KOPT-K1 (cell line): ENCODE results near the gene DDX10.
"Not testable (repeated sequence)": the region's sequence is repeated elsewhere in the genome, so short reads cannot be mapped to it uniquely, and the experiment has no call there.

Experiments
- H3K27ac ChIP-seq: fragments of 200-600 bp; sonication (generic); 2 replicates; pipeline ENCODE4 v1.5.1; 2016; ENCODE audit warnings: antibody characterized with exemption, mild to moderate bottlenecking, low read depth, low read length; ENCODE audit not compliant: poor library complexity, severe bottlenecking
- H3K36me3 ChIP-seq: fragments of 200-600 bp; sonication (generic); 2 replicates; pipeline ENCODE4 v1.5.1; 2017; ENCODE audit warnings: antibody characterized with exemption, mild to moderate bottlenecking, low read length, moderate library complexity; ENCODE audit not compliant: insufficient read depth
- H3K9me3 ChIP-seq: fragments of 200-600 bp; sonication (generic); 2 replicates; pipeline ENCODE4 v1.5.1; 2017; ENCODE audit warnings: antibody characterized with exemption, low read length, mild to moderate bottlenecking; ENCODE audit not compliant: insufficient read depth, poor library complexity, severe bottlenecking

Gene DDX10

DNA sequence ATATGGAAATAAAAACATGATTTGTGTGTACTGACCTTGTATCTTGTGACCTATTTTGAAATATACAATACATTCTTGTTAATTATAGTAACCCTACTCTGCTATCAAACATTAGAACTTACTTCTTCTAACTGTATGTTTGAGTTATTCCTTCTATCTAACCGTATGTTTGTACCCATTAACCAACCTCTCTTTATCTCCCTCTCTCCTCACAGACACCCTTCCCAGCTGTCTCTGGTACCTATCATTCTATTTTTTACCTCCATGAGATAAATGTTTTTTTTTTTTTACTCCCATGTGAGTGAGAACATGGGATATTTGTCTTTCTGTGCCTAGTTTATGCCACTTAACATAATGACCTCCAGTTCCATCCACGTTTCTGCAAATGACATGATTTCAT lies 128.7 kb downstream of the DDX10 start:
- Histone ChIP-seq H3K36me3 (no peaks in the 10 kb centered on the region), H3K27ac (no peak overlapping the region), H3K9me3 (no peaks in the 10 kb centered on the region)

DNA sequence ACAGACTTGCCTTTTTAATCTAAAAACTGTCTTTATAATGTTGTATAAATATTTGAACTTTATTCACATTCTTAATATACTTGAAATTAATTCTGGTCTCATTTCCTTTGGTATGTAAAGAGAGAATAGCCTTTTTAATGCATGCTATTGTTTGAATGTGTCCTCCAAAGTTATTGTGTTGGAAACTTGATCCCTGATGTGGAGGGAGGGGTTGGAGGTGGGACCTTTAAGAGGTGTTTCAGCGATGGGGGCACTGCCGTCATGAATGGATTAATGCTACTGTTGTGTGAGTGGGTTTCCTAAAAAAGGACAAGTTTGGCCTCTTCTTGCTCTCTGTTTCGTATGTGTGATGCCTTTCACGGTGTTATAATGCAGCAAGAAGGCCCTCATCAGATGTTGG lies 131.7 kb downstream of the DDX10 start:
- no peaks in the 10 kb centered on the region for H3K36me3 ChIP-seq
- no peaks in the 10 kb centered on the region for H3K9me3 ChIP-seq
- H3K27ac ChIP-seq, result no peak overlapping the region

- H3K36me3 ChIP-seq, result no peaks in the 10 kb centered on the region
- H3K27ac ChIP-seq, result no peak overlapping the region
- no peaks in the 10 kb centered on the region for H3K9me3 ChIP-seq
Measured at GRCh38 chr11:108797578-108798100, 132.8 kb downstream of the DDX10 start.

GRCh38 chr11:108802492-108802891 lies 137.6 kb downstream of the DDX10 start:
- H3K9me3 ChIP-seq, result no peaks in the 10 kb centered on the region
- H3K27ac ChIP-seq, result no peak overlapping the region
- H3K36me3 ChIP-seq, result no peaks in the 10 kb centered on the region

DNA sequence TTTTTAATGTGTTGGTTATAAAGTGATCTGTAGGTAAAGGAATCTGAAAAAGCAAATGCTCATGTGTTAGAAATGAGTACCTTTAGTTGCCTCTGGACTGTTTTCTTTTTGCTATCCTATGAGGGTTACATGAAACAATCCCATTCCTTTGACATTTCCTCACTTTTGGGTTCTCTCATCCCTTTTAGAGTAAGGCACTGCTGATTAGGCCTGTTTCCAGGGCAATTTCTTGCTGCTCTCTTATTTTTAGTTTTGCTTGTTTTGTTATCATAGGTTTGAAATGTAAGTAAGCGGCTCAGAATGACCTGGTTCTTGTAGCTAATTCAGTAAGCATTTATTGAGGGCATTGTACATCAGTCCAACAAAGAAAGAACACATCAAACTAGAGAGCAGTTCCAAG lies 138.9 kb downstream of the DDX10 start:
- Histone ChIP-seq H3K27ac (no peak overlapping the region), H3K36me3 (no peaks in the 10 kb centered on the region), H3K9me3 (no peaks in the 10 kb centered on the region)

- H3K9me3 ChIP-seq, result no peaks in the 10 kb centered on the region
- no peaks in the 10 kb centered on the region; the same call in 1 of the 2 replicates for H3K36me3 ChIP-seq
- no peak overlapping the region for H3K27ac ChIP-seq
Measured at GRCh38 chr11:108804511-108804910, 139.6 kb downstream of the DDX10 start.

GRCh38 chr11:108805030-108805429 lies 140.2 kb downstream of the DDX10 start:
- H3K9me3 ChIP-seq, result no peaks in the 10 kb centered on the region
- H3K36me3 ChIP-seq, result no peaks in the 10 kb centered on the region; the same call in 1 of the 2 replicates
- H3K27ac ChIP-seq, result no peak overlapping the region

DNA sequence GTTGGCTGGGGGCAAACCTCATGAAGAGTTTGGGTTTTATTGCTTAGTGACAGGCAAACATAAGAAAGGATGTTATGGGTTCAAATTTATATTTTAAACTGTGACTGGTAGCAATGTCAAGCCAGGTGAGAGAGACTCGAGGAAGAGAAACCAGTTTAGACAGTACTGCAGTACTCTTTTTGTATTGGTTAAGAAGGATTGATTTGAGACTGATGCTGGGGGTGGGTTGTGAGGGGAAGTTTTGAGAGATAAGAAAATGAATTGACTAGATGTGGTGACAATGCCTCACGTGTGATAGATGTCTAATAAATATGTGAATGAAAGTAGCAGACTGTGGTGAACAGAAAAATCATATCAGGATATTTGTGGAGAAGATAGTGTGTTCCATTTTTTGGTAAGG lies 142.4 kb downstream of the DDX10 start:
- Histone ChIP-seq H3K27ac (no peak overlapping the region), H3K36me3 (no peaks in the 10 kb centered on the region; the same call in 1 of the 2 replicates), H3K9me3 (no peaks in the 10 kb centered on the region)

DNA sequence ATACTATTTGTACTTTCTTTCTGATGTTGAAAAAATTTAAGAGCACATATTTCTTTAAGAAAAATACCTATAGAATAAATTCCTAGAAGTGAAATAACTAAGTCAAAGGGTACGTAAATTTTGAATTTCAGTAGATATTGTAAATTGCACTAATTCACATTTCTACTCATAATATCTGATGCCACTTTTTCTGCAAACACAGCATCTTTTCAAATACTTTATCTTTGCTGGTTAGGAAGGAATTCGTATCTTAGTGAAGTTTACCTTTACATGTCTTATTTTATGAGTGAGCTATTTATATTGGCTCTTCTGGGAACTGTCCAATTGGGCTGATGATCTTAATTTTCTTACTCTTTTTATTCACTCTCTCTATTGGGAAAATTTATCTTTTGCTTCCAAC lies 148.2 kb downstream of the DDX10 start:
- Histone ChIP-seq H3K27ac (no peak overlapping the region), H3K9me3 (no peaks in the 10 kb centered on the region), H3K36me3 (no peaks in the 10 kb centered on the region; the same call in 1 of the 2 replicates)

- no peaks in the 10 kb centered on the region for H3K36me3 ChIP-seq
- H3K9me3 ChIP-seq, result no peaks in the 10 kb centered on the region
- H3K27ac ChIP-seq, result no peak overlapping the region
Measured at GRCh38 chr11:108817976-108818375, 153.1 kb downstream of the DDX10 start.

- Histone ChIP-seq H3K36me3 (no peaks in the 10 kb centered on the region), H3K9me3 (no peaks in the 10 kb centered on the region), H3K27ac (no peak overlapping the region)
Measured at GRCh38 chr11:108818971-108819370, 154.1 kb downstream of the DDX10 start.

- Histone ChIP-seq H3K9me3 (no peaks in the 10 kb centered on the region), H3K36me3 (no peaks in the 10 kb centered on the region), H3K27ac (no peak overlapping the region)
Measured at GRCh38 chr11:108819957-108820356, 155.1 kb downstream of the DDX10 start.

- H3K9me3 ChIP-seq, H3K27ac ChIP-seq, H3K36me3 ChIP-seq: not testable (repeated sequence)
Measured at GRCh38 chr11:108823960-108824359, 159.1 kb downstream of the DDX10 start.

GRCh38 chr11:108824545-108824944 lies 159.7 kb downstream of the DDX10 start:
- H3K9me3 ChIP-seq, result peaks cover 5% of the 10 kb centered on the region
- H3K27ac ChIP-seq, result no peak overlapping the region
- H3K36me3 ChIP-seq, result no peaks in the 10 kb centered on the region

DNA sequence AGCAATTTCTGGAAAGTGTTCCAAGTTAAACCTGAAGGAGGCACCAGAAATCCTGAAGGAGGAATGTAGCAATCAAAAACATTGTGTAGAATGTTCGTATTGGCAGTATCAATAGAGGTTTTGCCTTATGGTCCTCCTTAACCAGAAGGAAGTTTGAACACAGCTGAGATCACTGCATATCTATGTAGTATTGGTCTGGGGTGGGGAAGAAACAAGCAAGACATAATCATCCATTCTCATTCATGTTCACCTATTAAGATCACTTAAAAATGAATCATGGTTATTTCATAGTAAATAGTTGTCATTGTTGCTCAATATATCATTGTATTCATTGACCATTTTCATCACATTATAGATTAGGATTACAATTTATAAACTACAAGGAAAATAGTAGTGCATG lies 160.5 kb downstream of the DDX10 start:
- Histone ChIP-seq H3K27ac (no peak overlapping the region), H3K9me3 (peaks cover 14% of the 10 kb centered on the region), H3K36me3 (no peaks in the 10 kb centered on the region)

DNA sequence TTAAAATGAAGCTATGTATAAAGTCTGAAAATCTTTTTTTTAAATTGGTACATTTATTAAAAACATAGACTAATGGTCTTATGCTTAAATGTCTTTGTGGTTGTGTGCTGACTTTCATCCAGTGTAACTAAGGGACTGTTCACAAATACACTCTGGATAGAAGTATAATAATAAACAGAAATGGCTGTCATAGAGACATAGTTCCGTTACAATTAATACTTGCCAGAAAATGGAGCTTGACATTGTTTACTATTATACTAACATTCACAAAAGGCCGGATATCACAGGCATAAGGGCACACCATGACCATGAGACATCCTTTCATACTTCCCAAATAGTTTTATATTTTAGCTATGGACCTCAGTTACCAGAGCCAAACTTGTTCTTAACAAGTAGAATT lies 161.3 kb downstream of the DDX10 start:
- Histone ChIP-seq H3K27ac (no peak overlapping the region), H3K9me3 (peaks cover 14% of the 10 kb centered on the region), H3K36me3 (no peaks in the 10 kb centered on the region)
